Chondrocyte (in vitro differentiated cells): ENCODE measurements around the gene DDTL. TPM values are rescaled to one million over a fixed set of nuclear protein-coding genes. Genes with fewer than 3 reads are reported as not detected.

ENCODE experiments used
- DNase-seq: peaks from one replicate; pipeline ENCODE4 v3.0.0; 2021; ENCODE audit warnings: mixed read lengths, low spot score
- H3K27ac Mint-ChIP-seq: one replicate; pipeline ENCODE4 v1.8.0; 2021; ENCODE audit warnings: mild to moderate bottlenecking, moderate library complexity, mixed read lengths; ENCODE audit not compliant: unreplicated experiment
- H3K27me3 Mint-ChIP-seq: 2 replicates; pipeline ENCODE4 v1.8.0; 2021; ENCODE audit warnings: low read depth, mixed read lengths
- H3K36me3 Mint-ChIP-seq: 2 replicates; pipeline ENCODE4 v1.8.0; 2021; ENCODE audit warnings: low read depth, mixed read lengths
- H3K4me1 Mint-ChIP-seq: 2 replicates; pipeline ENCODE4 v1.8.0; 2021; ENCODE audit warnings: low read depth, mild to moderate bottlenecking, mixed read lengths
- H3K4me3 Mint-ChIP-seq: one replicate; pipeline ENCODE4 v1.8.0; 2021; ENCODE audit warnings: mild to moderate bottlenecking, moderate library complexity, mixed read lengths; ENCODE audit not compliant: unreplicated experiment
- H3K9me3 Mint-ChIP-seq: 2 replicates; pipeline ENCODE4 v1.8.0; 2021; ENCODE audit warnings: low read depth, mixed read lengths
- total RNA-seq: library from RNA; stranded (reverse); gene quantifications from 3 replicates; pipeline ENCODE4 v1.2.1, GENCODE V29; 2021
- TF ChIP-seq, protein P1 (sequence below): fragments of 200-600 bp; sonication (generic); IDR thresholded peaks from 2 replicates; pipeline ENCODE4 v1.5.0; 2021; ENCODE audit warnings: antibody characterized with exemption, mild to moderate bottlenecking, moderate library complexity

Gene DDTL
- total RNA-seq, 1 donor from 2014 or later = not detected

DNA sequence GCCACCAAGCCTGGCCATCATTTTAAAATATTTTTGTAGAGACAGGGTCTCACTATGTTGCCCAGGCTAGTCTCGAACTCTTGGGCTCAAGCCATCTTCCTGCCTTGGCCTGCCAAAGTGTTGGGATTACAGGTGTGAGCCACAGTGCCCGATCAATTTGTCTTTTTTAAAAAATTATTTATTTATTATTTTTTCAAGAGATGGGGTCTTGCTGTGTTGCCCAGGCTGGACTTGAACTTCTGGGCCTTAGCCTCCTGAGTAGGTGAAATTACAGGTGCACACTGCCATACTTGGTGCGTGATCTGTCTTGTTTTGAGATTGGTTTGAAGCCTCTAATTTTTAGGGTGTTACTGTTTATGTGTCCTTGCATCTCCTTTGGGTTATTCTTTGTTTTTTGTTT, 54.6 kb downstream of the DDTL start:
- TF ChIP-seq, protein P1, sequence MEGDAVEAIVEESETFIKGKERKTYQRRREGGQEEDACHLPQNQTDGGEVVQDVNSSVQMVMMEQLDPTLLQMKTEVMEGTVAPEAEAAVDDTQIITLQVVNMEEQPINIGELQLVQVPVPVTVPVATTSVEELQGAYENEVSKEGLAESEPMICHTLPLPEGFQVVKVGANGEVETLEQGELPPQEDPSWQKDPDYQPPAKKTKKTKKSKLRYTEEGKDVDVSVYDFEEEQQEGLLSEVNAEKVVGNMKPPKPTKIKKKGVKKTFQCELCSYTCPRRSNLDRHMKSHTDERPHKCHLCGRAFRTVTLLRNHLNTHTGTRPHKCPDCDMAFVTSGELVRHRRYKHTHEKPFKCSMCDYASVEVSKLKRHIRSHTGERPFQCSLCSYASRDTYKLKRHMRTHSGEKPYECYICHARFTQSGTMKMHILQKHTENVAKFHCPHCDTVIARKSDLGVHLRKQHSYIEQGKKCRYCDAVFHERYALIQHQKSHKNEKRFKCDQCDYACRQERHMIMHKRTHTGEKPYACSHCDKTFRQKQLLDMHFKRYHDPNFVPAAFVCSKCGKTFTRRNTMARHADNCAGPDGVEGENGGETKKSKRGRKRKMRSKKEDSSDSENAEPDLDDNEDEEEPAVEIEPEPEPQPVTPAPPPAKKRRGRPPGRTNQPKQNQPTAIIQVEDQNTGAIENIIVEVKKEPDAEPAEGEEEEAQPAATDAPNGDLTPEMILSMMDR = no peak
- no peak overlapping the region for H3K27ac Mint-ChIP-seq
- H3K36me3 Mint-ChIP-seq = peaks cover 7% of the 10 kb centered on the region
- H3K4me3 Mint-ChIP-seq = no peak overlapping the region
- H3K27me3 Mint-ChIP-seq = no peaks in the 10 kb centered on the region
- DNase-seq = no peak
- H3K9me3 Mint-ChIP-seq = peaks cover 3% of the 10 kb centered on the region
- peaks cover 4% of the 10 kb centered on the region for H3K4me1 Mint-ChIP-seq

Other genes starting within 250 kb of the DDTL start
- 11.9 to 12.8 TPM (median 12.1 TPM) in 3 replicates for gene ZNF70, start 215.8 kb upstream of the DDTL start, total RNA-seq
- gene VPREB3, start 212.5 kb upstream of the DDTL start, total RNA-seq = not detected in 3 replicates
- gene C22orf15, start 203.9 kb upstream of the DDTL start, total RNA-seq = not detected in 3 replicates
- gene CHCHD10, start 198.9 kb upstream of the DDTL start, total RNA-seq = 42.6 to 78.5 TPM (median 62.2 TPM) in 3 replicates
- 68.4 to 172 TPM (median 169 TPM) in 3 replicates for gene MMP11, start 194.0 kb upstream of the DDTL start, total RNA-seq
- gene SMARCB1, start 179.9 kb upstream of the DDTL start, total RNA-seq = 102 to 133 TPM (median 114 TPM) in 3 replicates
- 1.3 to 4.6 TPM (median 2.0 TPM) in 3 replicates for gene DERL3, start 127.9 kb upstream of the DDTL start, total RNA-seq
- 14.5 to 14.9 TPM (median 14.8 TPM) in 3 replicates for gene SLC2A11, start 109.0 kb upstream of the DDTL start, total RNA-seq
- 466 to 518 TPM (median 502 TPM) in 3 replicates for gene MIF, start 72.5 kb upstream of the DDTL start, total RNA-seq
- gene GSTT2B, start 5.7 kb upstream of the DDTL start, total RNA-seq = 1.8 to 2.9 TPM in 2 of 3 replicates, not detected in the other
- 93.1 to 102 TPM (median 101 TPM) in 3 replicates for gene DDT, start 7.6 kb downstream of the DDTL start, total RNA-seq
- gene GSTT2, start 13.2 kb downstream of the DDTL start, total RNA-seq = not detected in 3 replicates
- not detected in 3 replicates for gene GSTT4, start 38.6 kb downstream of the DDTL start, total RNA-seq
- 38.5 to 43.7 TPM (median 43.0 TPM) in 3 replicates for gene CABIN1, start 44.4 kb downstream of the DDTL start, total RNA-seq
- gene SUSD2, start 214.6 kb downstream of the DDTL start, total RNA-seq = 0.34 to 1.00 TPM (median 0.65 TPM) in 3 replicates